HepG2 (cell line): ENCODE results near the gene AFG1L. TPM values are rescaled to one million over a fixed set of nuclear protein-coding genes. Genes with fewer than 3 reads are reported as not detected.
A peak's percentile ranks its signal among the peaks of the same experiment; 100 is the strongest.

Experiments
- ARID2 ChIP-seq: sonication (generic); formaldehyde crosslinking; IDR thresholded peaks from 2 replicates; pipeline ENCODE4 v1.8.1; 2022; ENCODE audit warnings: mild to moderate bottlenecking, missing genetic modification reagents, borderline replicate concordance
- BCL6 ChIP-seq: IDR thresholded peaks from 2 replicates; pipeline ENCODE4 v1.6.1; 2016; ENCODE audit warnings: missing genetic modification reagents, missing compliant biosample characterization
- FOXC1 ChIP-seq: sonication (generic); formaldehyde crosslinking; IDR thresholded peaks from 2 replicates; pipeline ENCODE4 v1.8.0; 2022; ENCODE audit warnings: mild to moderate bottlenecking, missing genetic modification reagents, borderline replicate concordance
- MAFK ChIP-seq, 2 experiments: IDR thresholded peaks in 1 of 2; conservative IDR thresholded peaks in 1 of 2; 2 replicates each; pipeline ENCODE4 v1.6.1; 2011; ENCODE audit warnings: improper control_type of control experiment in 2 of 2, low read length in 2 of 2
- MYNN ChIP-seq: sonication (generic); formaldehyde crosslinking; IDR thresholded peaks from 2 replicates; pipeline ENCODE4 v1.4.0; 2020; ENCODE audit warnings: mild to moderate bottlenecking, low read depth, missing genetic modification reagents
- PTBP1 ChIP-seq: fragments of 200-400 bp; formaldehyde crosslinking; IDR thresholded peaks from 2 replicates; pipeline ENCODE4 v1.6.1; 2018; ENCODE audit warnings: low read length, low read depth; ENCODE audit not compliant: poor library complexity, severe bottlenecking
- RFXAP ChIP-seq: sonication (generic); formaldehyde crosslinking; IDR thresholded peaks from 2 replicates; pipeline ENCODE4 v1.4.0; 2020; ENCODE audit warnings: missing genetic modification reagents, borderline replicate concordance
- SETDB1 ChIP-seq: sonication (generic); formaldehyde crosslinking; IDR thresholded peaks from 2 replicates; pipeline ENCODE4 v1.5.1; 2020; ENCODE audit warnings: missing genetic modification reagents, mild to moderate bottlenecking, borderline replicate concordance
- TMF1 ChIP-seq: sonication (generic); formaldehyde crosslinking; IDR thresholded peaks from 2 replicates; pipeline ENCODE4 v1.8.1; 2022; ENCODE audit warnings: low read depth, missing genetic modification reagents
- YEATS2 ChIP-seq: sonication (generic); formaldehyde crosslinking; IDR thresholded peaks from 2 replicates; pipeline ENCODE4 v1.4.0; 2020; ENCODE audit warnings: missing genetic modification reagents, borderline replicate concordance
- ZNF225 ChIP-seq: sonication (generic); formaldehyde crosslinking; IDR thresholded peaks from 2 replicates; pipeline ENCODE4 v1.4.0; 2020; ENCODE audit warnings: mild to moderate bottlenecking, missing genetic modification reagents
- ZNF276 ChIP-seq: sonication (generic); formaldehyde crosslinking; IDR thresholded peaks from 2 replicates; pipeline ENCODE4 v1.4.0; 2020; ENCODE audit warnings: mild to moderate bottlenecking, low read depth, missing genetic modification reagents
- ZNF3 ChIP-seq: IDR thresholded peaks from 2 replicates; pipeline ENCODE4 v1.7.0; 2017; ENCODE audit warnings: inconsistent platforms
- ZNF687 ChIP-seq: sonication (generic); formaldehyde crosslinking; IDR thresholded peaks from 2 replicates; pipeline ENCODE4 v1.5.1; 2020; ENCODE audit warnings: mild to moderate bottlenecking, missing genetic modification reagents, moderate library complexity
- polyA plus RNA-seq, 8 experiments: library from polyadenylated mRNA; depleted of rRNA in 3 of 8; stranded (reverse) in 7 of 8; unstranded in 1 of 8; fragments of >200 nt; fragmentation: Illumina TruSeq in 4 of 8; extraction: Trizol in 4 of 8; gene quantifications; 2 replicates each; pipeline versions ENCODE4 v1.2.1 to v1.2.3, GENCODE V29; 2011 to 2016; ENCODE audit warnings: low read depth in 4 of 8, missing spikeins in 1 of 8, mixed read lengths in 1 of 8; ENCODE audit not compliant: insufficient read depth in 1 of 8
- total RNA-seq, 5 experiments: library from RNA; depleted of rRNA; stranded (reverse); fragments of >200 nt; fragmentation: Illumina TruSeq; extraction: Trizol; gene quantifications; 2 replicates each; pipeline ENCODE4 v1.2.3, GENCODE V29; 2016; ENCODE audit warnings: low read depth in 1 of 5
- TF ChIP-seq, protein P1 (sequence below): sonication (generic); formaldehyde crosslinking; IDR thresholded peaks from 2 replicates; pipeline ENCODE4 v1.5.1; 2020; ENCODE audit warnings: missing genetic modification reagents, mild to moderate bottlenecking, borderline replicate concordance
- TF ChIP-seq, protein P2 (sequence below): sonication (generic); formaldehyde crosslinking; IDR thresholded peaks from 2 replicates; pipeline ENCODE4 v1.5.1; 2020; ENCODE audit warnings: mild to moderate bottlenecking, moderate library complexity, missing genetic modification reagents
- TF ChIP-seq, protein P3 (sequence below), 2 experiments: IDR thresholded peaks; 2 replicates each; pipeline ENCODE4 v1.6.1; 2011 to 2012; ENCODE audit warnings: low read length in 2 of 2, borderline replicate concordance in 1 of 2, low read depth in 1 of 2, mild to moderate bottlenecking in 1 of 2, moderate library complexity in 1 of 2

Gene AFG1L
- total and polyA plus RNA-seq, 2 of the 13 experiments (the other 11 are each of a cell fraction or from before 2014, with no cell fraction given), result 3.1 to 14.0 TPM

GRCh38 chr6:108559884-108560462 lies 265.1 kb downstream of the AFG1L start (continued):
- peak; percentile 69 for TF ChIP-seq ZNF687 (CRISPR knock-in tag)
- TF ChIP-seq ARID2, result no peak
- no peak for TF ChIP-seq SETDB1 (CRISPR knock-in tag)
- no peak for TF ChIP-seq ZNF225 (CRISPR knock-in tag)
- no peak for TF ChIP-seq RFXAP
- no peak for TF ChIP-seq MYNN (CRISPR knock-in tag)
- TF ChIP-seq YEATS2 (CRISPR knock-in tag), result no peak
- TF ChIP-seq ZNF276 (CRISPR knock-in tag), result no peak
- no peak for TF ChIP-seq ZNF3 (CRISPR knock-in tag)
- TF ChIP-seq, protein P1, sequence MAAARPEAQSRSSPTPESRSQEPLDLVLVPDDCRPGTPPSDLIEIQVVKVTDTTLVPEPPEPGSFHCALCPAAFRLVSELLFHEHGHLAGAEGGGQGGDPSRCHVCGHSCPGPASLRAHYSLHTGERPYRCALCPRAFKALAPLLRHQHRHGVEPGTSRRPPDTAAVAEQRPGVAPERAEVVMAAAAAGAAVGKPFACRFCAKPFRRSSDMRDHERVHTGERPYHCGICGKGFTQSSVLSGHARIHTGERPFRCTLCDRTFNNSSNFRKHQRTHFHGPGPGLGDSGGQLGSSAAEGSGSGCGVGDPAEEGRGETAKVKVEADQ, result no peak
- peak; percentile 1; the same call in 1 of the 2 replicates for TF ChIP-seq TMF1 (CRISPR knock-in tag)
- TF ChIP-seq, protein P2, sequence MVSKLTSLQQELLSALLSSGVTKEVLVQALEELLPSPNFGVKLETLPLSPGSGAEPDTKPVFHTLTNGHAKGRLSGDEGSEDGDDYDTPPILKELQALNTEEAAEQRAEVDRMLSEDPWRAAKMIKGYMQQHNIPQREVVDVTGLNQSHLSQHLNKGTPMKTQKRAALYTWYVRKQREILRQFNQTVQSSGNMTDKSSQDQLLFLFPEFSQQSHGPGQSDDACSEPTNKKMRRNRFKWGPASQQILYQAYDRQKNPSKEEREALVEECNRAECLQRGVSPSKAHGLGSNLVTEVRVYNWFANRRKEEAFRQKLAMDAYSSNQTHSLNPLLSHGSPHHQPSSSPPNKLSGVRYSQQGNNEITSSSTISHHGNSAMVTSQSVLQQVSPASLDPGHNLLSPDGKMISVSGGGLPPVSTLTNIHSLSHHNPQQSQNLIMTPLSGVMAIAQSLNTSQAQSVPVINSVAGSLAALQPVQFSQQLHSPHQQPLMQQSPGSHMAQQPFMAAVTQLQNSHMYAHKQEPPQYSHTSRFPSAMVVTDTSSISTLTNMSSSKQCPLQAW (CRISPR knock-in tag), result no peak
- TF ChIP-seq MAFK (conservative IDR thresholded peaks at IDR 0.05 in 1 of 2, IDR thresholded peaks at IDR 0.05 in 1 of 2; ENCODE audit: low read length in 2 of 2), result no peak
- TF ChIP-seq, protein P3, sequence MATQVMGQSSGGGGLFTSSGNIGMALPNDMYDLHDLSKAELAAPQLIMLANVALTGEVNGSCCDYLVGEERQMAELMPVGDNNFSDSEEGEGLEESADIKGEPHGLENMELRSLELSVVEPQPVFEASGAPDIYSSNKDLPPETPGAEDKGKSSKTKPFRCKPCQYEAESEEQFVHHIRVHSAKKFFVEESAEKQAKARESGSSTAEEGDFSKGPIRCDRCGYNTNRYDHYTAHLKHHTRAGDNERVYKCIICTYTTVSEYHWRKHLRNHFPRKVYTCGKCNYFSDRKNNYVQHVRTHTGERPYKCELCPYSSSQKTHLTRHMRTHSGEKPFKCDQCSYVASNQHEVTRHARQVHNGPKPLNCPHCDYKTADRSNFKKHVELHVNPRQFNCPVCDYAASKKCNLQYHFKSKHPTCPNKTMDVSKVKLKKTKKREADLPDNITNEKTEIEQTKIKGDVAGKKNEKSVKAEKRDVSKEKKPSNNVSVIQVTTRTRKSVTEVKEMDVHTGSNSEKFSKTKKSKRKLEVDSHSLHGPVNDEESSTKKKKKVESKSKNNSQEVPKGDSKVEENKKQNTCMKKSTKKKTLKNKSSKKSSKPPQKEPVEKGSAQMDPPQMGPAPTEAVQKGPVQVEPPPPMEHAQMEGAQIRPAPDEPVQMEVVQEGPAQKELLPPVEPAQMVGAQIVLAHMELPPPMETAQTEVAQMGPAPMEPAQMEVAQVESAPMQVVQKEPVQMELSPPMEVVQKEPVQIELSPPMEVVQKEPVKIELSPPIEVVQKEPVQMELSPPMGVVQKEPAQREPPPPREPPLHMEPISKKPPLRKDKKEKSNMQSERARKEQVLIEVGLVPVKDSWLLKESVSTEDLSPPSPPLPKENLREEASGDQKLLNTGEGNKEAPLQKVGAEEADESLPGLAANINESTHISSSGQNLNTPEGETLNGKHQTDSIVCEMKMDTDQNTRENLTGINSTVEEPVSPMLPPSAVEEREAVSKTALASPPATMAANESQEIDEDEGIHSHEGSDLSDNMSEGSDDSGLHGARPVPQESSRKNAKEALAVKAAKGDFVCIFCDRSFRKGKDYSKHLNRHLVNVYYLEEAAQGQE (IDR thresholded peaks at IDR 0.05; ENCODE audit: borderline replicate concordance in 1 of 2, low read depth in 1 of 2, low read length in 2 of 2), result no peak
- no peak for TF ChIP-seq BCL6 (CRISPR knock-in tag)
- peak; percentile 87 for TF ChIP-seq PTBP1
- TF ChIP-seq FOXC1 (CRISPR knock-in tag), result 0 out of 2 replicates have a peak, but pooled peaks have one; percentile 25
